Adipocyte (in vitro differentiated cells): Measurements from ENCODE around the gene SMLR1.

ENCODE experiments used
- DNase-seq: peaks from one replicate; pipeline ENCODE4 v3.0.0-alpha.2; 2015; ENCODE audit warnings: low read depth
- H3K27me3 ChIP-seq: replicated peaks from 2 replicates; pipeline ENCODE4 v1.7.0; 2013; ENCODE audit warnings: mild to moderate bottlenecking, low read length, moderate library complexity; ENCODE audit not compliant: control insufficient read depth, insufficient read depth
- H3K36me3 ChIP-seq: 2 replicates; pipeline ENCODE4 v1.7.0; 2013; ENCODE audit warnings: low read length, mild to moderate bottlenecking, moderate library complexity; ENCODE audit not compliant: control insufficient read depth, insufficient read depth, severe bottlenecking
- H3K4me1 ChIP-seq: 2 replicates; pipeline ENCODE4 v1.7.0; 2013; ENCODE audit warnings: mild to moderate bottlenecking, low read length, moderate library complexity; ENCODE audit not compliant: control insufficient read depth, insufficient read depth
- H3K4me3 ChIP-seq: 2 replicates; pipeline ENCODE4 v1.7.0; 2013; ENCODE audit warnings: mild to moderate bottlenecking, low read length, moderate library complexity
- H3K9ac ChIP-seq: 2 replicates; pipeline ENCODE4 v1.7.0; 2013; ENCODE audit warnings: mild to moderate bottlenecking, low read length, moderate library complexity
- H3K9me3 ChIP-seq: 2 replicates; pipeline ENCODE4 v1.7.0; 2013; ENCODE audit warnings: mild to moderate bottlenecking, low read length, moderate library complexity; ENCODE audit not compliant: control insufficient read depth

SMLR1 gene

GRCh38 chr6:130841128-130841728 is 14.0 kb downstream of the SMLR1 start:
- Histone ChIP-seq H3K36me3 (no peaks in the 10 kb centered on the region), H3K4me1 (peaks cover 16% of the 10 kb centered on the region), H3K4me3 (no peak overlapping the region), H3K9me3 (no peaks in the 10 kb centered on the region), H3K9ac (no peak overlapping the region), H3K27me3 (no peaks in the 10 kb centered on the region)
- no peak for DNase-seq

GRCh38 chr6:130843575-130844320 is 16.5 kb downstream of the SMLR1 start:
- Histone ChIP-seq H3K27me3 (no peaks in the 10 kb centered on the region), H3K9ac (no peak overlapping the region), H3K4me3 (no peak overlapping the region), H3K36me3 (no peaks in the 10 kb centered on the region), H3K4me1 (peaks cover 8% of the 10 kb centered on the region), H3K9me3 (no peaks in the 10 kb centered on the region)
- DNase-seq = peak; percentile 77

- Histone ChIP-seq H3K4me3 (no peak overlapping the region), H3K27me3 (no peaks in the 10 kb centered on the region), H3K4me1 (no peaks in the 10 kb centered on the region), H3K9ac (no peak overlapping the region), H3K9me3 (no peaks in the 10 kb centered on the region), H3K36me3 (no peaks in the 10 kb centered on the region)
- no peak for DNase-seq
Measured at GRCh38 chr6:130846501-130846900, 19.3 kb downstream of the SMLR1 start.

- Histone ChIP-seq H3K9ac (no peak overlapping the region), H3K36me3 (no peaks in the 10 kb centered on the region), H3K9me3 (no peaks in the 10 kb centered on the region), H3K4me3 (peak overlapping the region; percentile 45), H3K27me3 (no peaks in the 10 kb centered on the region), H3K4me1 (no peaks in the 10 kb centered on the region)
- no peak for DNase-seq
Measured at GRCh38 chr6:130847001-130847910, 20.1 kb downstream of the SMLR1 start.

- DNase-seq = no peak
- Histone ChIP-seq H3K4me1 (peaks cover 7% of the 10 kb centered on the region), H3K4me3 (no peak overlapping the region), H3K9ac (no peak overlapping the region), H3K36me3 (no peaks in the 10 kb centered on the region), H3K27me3 (no peaks in the 10 kb centered on the region), H3K9me3 (no peaks in the 10 kb centered on the region)
Measured at GRCh38 chr6:130848945-130849344, 21.7 kb downstream of the SMLR1 start.

- Histone ChIP-seq H3K36me3 (no peaks in the 10 kb centered on the region), H3K9me3 (no peaks in the 10 kb centered on the region), H3K27me3 (no peaks in the 10 kb centered on the region), H3K4me3 (no peak overlapping the region), H3K9ac (no peak overlapping the region), H3K4me1 (peaks cover 9% of the 10 kb centered on the region)
- no peak for DNase-seq
Measured at GRCh38 chr6:130849594-130849993, 22.4 kb downstream of the SMLR1 start.

DNA sequence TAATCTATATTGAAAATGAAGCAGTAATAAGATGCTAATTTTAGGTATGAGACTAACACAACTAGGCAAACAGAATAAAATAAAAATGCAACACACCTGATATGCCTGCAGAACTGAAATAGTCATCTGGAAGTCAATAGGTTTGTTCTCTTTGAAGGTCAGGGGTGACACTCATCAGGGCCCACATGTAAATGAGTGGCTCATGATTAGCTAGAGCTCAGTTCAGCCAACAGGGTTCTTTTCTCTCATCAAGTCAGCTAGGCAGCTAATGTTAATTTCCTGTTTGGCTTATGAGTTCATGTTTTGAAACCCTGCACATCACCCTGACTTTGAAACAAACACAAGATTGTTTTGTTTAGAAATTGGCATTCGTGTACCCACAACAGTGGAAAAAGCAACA is 23.8 kb downstream of the SMLR1 start:
- Histone ChIP-seq H3K27me3 (no peaks in the 10 kb centered on the region), H3K36me3 (no peaks in the 10 kb centered on the region), H3K4me3 (no peak overlapping the region), H3K9me3 (no peaks in the 10 kb centered on the region), H3K9ac (no peak overlapping the region), H3K4me1 (peaks cover 9% of the 10 kb centered on the region)
- no peak for DNase-seq

DNA sequence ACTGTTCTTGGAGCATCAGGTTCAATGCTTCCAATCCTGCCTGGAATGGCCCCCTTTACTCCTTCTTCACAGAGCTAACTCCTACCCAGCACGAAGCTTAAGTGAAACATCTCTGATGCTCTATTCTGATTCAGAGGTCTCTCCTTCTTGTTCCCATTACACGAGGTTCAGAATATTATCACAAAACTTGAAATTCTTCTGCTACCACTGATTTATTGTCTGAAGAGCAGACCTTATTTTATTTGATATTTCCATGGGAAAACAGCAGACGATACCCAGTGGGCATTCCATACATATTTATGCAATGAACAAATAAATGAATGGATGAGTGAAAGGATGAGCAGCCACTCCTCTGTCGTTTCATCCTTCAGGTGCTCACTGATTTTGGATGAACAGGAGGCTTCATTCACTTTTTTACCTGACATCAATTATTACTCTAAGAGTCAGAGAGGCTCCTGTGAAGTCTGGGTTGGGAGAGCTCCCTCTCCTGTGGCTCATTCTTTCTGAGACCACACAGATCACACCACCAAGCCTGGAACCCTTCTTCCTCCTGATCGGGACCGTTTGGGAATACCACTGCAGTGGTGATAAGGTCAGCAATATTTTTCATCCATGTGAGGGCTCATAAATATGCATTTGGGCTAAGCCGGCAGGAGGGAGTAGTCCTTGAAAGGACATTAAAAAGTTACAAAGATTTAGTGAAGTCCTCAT is 25.8 kb downstream of the SMLR1 start:
- Histone ChIP-seq H3K9ac (no peak overlapping the region), H3K4me3 (no peak overlapping the region), H3K4me1 (peaks cover 9% of the 10 kb centered on the region), H3K9me3 (no peaks in the 10 kb centered on the region), H3K36me3 (peaks cover 3% of the 10 kb centered on the region), H3K27me3 (no peaks in the 10 kb centered on the region)
- DNase-seq = no peak

DNA sequence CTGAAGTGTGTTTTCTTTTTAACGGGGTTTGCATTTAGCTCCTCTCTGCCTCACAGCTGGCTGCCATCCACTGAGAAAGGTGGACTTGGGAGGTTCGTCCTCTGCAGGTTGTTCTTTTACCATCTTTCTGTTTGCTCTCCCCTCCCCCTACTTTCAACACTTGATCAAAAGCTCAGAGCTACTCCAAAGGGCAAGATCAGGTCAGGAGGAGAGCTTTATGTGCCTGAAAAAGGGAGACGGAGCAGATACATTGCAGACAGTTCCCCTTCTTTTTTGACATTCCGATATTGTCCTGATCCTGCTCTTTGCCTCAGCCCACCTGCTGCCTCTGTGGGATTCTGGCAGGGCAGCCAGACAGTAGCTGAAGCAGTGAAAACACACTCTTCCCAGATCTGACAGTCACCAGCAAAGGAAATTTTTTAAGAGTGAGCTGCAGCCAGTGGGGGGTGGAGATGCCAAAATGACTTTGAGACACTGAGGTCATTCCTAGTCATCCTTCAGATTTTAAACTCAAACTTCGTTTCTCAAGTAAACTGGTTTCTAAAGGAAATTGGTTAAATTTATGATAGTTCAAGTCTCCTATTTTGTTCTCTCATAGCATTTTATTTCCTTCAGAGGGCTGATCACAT is 26.5 kb downstream of the SMLR1 start:
- H3K9me3 ChIP-seq = no peaks in the 10 kb centered on the region

DNA sequence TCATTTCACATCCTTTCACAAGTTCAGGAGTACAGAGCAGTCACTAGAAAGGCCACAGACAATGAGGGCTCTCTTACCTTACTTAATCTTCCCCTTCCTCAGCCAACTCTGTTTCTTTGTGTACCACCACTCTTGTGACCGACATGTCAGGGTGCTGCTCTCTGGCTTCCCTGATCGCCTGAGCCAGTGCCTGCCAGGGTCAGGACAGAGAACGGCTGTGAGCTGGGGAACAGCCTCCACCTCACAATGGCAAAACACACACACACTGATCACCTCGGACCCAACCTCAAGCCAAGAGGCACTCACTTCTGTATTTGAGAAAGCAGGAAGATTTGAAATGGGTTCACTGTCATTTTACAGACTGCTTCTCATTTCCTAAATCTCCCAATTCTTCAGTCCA is 30.8 kb downstream of the SMLR1 start:
- DNase-seq = no peak
- Histone ChIP-seq H3K27me3 (no peaks in the 10 kb centered on the region), H3K36me3 (peaks cover 7% of the 10 kb centered on the region), H3K9ac (no peak overlapping the region), H3K9me3 (no peaks in the 10 kb centered on the region), H3K4me1 (peaks cover 9% of the 10 kb centered on the region), H3K4me3 (no peak overlapping the region)

More for the DNA sequence above, 26.5 kb downstream of the SMLR1 start:
- peaks cover 9% of the 10 kb centered on the region for H3K4me1 ChIP-seq
- no peak overlapping the region for H3K4me3 ChIP-seq
- peaks cover 3% of the 10 kb centered on the region for H3K36me3 ChIP-seq
- peak; percentile 28 for DNase-seq
- H3K27me3 ChIP-seq = no peaks in the 10 kb centered on the region
- no peak overlapping the region for H3K9ac ChIP-seq
